Muscle of leg (tissue), 11 donors: ENCODE measurements around the gene PHEX. TPM values are rescaled to one million over a fixed set of nuclear protein-coding genes. Genes with fewer than 3 reads are reported as not detected.

ENCODE experiments used
- DNase-seq: peaks from one replicate; pipeline ENCODE4 v3.0.0; 2013
- H3K27ac ChIP-seq: one replicate; pipeline ENCODE4 v1.5.1; 2013; ENCODE audit warnings: mild to moderate bottlenecking, low read length, control low read depth
- H3K27me3 ChIP-seq: one replicate; pipeline ENCODE4 v1.6.1; 2013; ENCODE audit warnings: low read length; ENCODE audit not compliant: control insufficient read depth, insufficient read depth
- H3K36me3 ChIP-seq: one replicate; pipeline ENCODE4 v1.6.1; 2013; ENCODE audit warnings: low read length; ENCODE audit not compliant: control insufficient read depth, insufficient read depth
- H3K4me1 ChIP-seq: one replicate; pipeline ENCODE4 v1.6.1; 2013; ENCODE audit warnings: low read length; ENCODE audit not compliant: control insufficient read depth, insufficient read depth
- H3K4me3 ChIP-seq: one replicate; pipeline ENCODE4 v1.5.1; 2013; ENCODE audit warnings: low read length, control low read depth
- H3K9me3 ChIP-seq: replicated peaks from 2 replicates; pipeline ENCODE4 v1.6.1; 2013; ENCODE audit warnings: low read depth, low read length; ENCODE audit not compliant: control insufficient read depth
- WGBS: methylation state at CpG from one replicate; pipeline ENCODE4 v1.1.5; 2013; ENCODE audit warnings: missing lambda C conversion rate; ENCODE audit not compliant: insufficient coverage; 5-methylcytosine and 5-hydroxymethylcytosine counted together
- polyA plus RNA-seq, 8 donors: library from polyadenylated mRNA; unstranded; fragments of 120-200 nt; gene quantifications; one replicate each; pipeline versions ENCODE4 v1.2.1 to v1.2.3, GENCODE V29; 2013; ENCODE audit warnings: inconsistent platforms in 1 of 8, low replicate concordance in 1 of 8; ENCODE audit not compliant: insufficient read length in 8 of 8, insufficient read depth in 1 of 8
- total RNA-seq: library from RNA; stranded (reverse); fragments of 120-200 nt; gene quantifications from one replicate; pipeline ENCODE4 v1.2.4, GENCODE V29; 2013

The PHEX gene
- total and polyA plus RNA-seq, 9 donors = 1.9 to 5.3 (median 4.5) TPM

DNA sequence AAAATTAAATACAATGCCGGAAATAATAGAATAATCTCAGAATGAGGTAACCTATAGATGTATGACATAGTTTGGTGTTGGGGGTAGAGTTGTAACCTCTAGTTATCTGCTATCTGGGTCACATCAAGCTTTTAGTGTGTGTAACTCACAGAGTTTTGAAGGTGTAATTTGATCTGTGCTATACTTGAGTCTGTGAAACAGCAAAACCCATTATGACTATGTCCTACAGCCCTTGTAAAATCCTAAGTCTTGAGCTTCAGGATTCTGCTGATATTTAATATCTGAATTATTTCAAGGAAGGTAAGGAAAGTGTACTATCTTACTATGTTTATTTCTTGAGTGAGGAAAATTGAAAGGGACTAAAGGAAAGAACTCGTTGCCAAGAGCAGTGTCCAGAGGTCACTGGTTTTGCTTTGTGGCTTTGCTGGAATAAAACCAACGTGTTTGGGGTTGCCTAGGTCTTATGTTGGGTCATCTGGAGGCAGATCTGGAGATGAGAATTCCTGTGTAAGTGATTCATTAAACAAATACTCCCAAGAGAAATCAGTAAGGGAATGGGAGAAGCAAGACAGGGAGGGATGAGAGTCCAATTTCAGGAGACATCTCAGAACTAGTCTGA lies 132.8 kb downstream of the PHEX start:
- H3K27ac ChIP-seq = no peak overlapping the region
- H3K36me3 ChIP-seq = no peaks in the 10 kb centered on the region
- H3K4me1 ChIP-seq = no peaks in the 10 kb centered on the region
- WGBS = no CpG with 5 or more reads among the region's 3 CpGs
- H3K9me3 ChIP-seq = no peaks in the 10 kb centered on the region
- no peak overlapping the region for H3K4me3 ChIP-seq
- no peak for DNase-seq
- peaks cover 7% of the 10 kb centered on the region for H3K27me3 ChIP-seq

DNA sequence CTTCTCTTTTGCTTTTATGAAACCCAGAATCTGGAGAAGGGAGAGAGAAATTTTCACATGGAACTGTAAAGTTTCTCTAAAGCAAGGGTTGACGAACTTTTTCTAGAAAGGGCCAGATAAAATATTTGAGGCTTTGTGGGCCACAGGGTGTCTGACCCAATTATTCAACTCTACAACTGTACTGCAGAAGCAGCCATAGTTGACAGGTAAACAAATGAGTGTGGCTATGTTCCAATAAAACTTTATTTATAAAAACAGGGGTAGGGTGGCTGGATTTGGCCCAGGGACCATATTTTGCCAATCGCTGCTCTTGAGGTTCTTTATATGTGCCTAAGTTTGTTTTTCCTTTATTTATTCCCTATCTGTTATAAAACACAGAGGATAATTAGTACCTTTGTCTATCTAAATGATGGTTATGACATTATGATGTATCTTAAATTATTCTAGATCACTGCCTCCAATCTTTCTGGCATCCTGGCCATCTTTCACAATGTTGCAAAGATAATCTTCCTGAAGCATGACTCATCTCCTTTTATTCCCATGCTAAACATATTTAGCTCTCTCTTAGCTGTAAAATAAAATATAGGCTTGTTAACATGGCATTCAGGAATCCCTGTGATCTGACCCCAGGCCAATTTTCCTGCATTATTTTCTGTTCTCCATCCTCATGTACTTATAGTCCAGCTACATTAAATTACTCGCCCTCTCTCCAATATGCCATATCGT lies 133.8 kb downstream of the PHEX start:
- no CpG with 5 or more reads among the region's 4 CpGs for WGBS
- H3K27me3 ChIP-seq = peaks cover 7% of the 10 kb centered on the region
- no peak for DNase-seq

DNA sequence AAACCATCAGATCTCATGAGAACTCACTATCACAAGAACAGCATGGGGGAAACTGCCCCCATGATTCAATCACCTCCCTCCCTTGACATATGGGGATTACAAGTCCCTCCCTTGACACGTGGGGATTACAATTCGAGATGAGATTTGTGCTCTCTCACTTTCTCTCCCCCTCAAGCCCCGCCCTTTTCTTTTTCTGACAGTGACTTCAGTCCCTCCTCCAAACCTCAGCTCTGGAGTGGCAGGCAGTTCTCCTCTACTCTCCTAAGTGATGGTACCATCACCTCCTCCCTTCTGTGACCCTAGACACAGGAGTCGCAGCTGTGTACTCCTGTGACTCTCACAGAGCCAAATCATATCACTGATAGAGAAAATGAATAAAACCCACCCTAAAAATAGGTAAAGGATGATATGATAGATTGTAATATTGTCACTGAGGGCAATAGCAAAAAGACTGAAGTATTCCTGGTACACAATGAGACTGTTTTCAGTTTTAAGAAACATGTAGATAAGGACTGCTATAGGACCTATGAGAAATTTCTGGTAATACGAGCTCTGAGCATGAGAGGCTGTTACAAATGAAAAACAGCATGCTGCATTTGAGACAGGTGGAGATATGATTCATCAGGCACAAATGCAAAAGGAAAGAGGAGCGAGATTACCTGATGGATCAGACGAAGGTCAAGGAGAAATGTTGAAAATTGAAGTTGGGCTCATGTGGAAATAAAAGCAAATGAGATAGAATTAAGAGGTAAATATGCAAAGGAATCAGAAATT lies 139.3 kb downstream of the PHEX start:
- Histone ChIP-seq H3K27ac (no peak overlapping the region), H3K4me1 (no peaks in the 10 kb centered on the region), H3K36me3 (no peaks in the 10 kb centered on the region), H3K27me3 (peaks cover 11% of the 10 kb centered on the region), H3K4me3 (no peak overlapping the region), H3K9me3 (no peaks in the 10 kb centered on the region)
- no peak for DNase-seq
- WGBS = 48% methylated on average over 5 of the region's 7 CpGs

More for the DNA sequence above, 133.8 kb downstream of the PHEX start:
- no peaks in the 10 kb centered on the region for H3K4me1 ChIP-seq
- H3K27ac ChIP-seq = no peak overlapping the region
- H3K9me3 ChIP-seq = no peaks in the 10 kb centered on the region
- H3K4me3 ChIP-seq = no peak overlapping the region
- no peaks in the 10 kb centered on the region for H3K36me3 ChIP-seq

DNA sequence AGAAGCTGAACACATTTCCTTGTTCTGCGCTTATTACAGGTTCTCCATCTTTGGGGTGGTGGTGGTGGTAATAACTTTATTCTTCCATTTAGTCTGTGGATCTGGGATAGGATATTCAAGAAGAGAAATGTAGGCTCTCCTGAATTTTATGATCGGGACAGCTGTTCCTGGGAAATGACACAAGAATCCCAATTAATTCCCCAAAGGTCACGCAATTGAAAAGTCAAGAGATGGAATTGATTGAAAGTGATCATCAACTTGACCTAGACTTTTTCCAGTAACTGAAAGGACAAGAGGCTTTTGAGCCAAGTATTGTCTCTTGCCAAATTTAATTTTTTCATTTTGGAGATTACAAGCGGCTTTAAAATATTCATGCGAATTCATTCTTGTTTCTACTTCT lies 141.8 kb downstream of the PHEX start:
- no peaks in the 10 kb centered on the region for H3K36me3 ChIP-seq
- no peak overlapping the region for H3K27ac ChIP-seq
- peaks cover 9% of the 10 kb centered on the region for H3K27me3 ChIP-seq
- WGBS = no CpG with 5 or more reads among the region's 5 CpGs
- DNase-seq = peak; percentile 81
- no peaks in the 10 kb centered on the region for H3K4me1 ChIP-seq
- no peaks in the 10 kb centered on the region for H3K9me3 ChIP-seq
- H3K4me3 ChIP-seq = no peak overlapping the region

DNA sequence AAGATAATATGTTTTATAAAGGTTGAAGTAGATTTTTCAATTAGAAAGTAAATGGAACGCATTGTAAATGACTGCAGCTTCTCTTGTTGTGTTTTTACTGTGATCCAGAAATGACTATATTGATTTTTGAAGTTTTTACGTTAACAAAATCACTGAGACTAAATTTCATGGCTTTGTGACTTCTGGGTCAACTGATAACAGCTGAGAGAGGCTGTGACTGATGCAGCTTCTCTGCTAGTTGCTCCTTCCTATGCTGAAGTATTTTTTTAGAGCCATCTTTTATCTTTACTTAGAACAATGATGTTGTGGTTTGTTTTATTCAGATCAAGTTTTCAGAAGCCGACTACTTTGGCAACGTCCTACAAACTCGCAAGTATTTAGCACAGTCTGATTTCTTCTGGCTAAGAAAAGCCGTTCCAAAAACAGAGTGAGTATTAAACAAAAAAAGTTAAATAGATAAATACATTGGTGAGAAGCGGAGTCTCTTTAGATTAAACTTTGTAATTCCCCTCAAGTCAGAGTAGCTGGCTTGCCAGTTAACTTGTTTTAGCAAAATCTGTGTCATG lies 145.9 kb downstream of the PHEX start:
- Histone ChIP-seq H3K4me1 (no peaks in the 10 kb centered on the region), H3K27ac (no peak overlapping the region), H3K27me3 (peaks cover 6% of the 10 kb centered on the region), H3K4me3 (no peak overlapping the region), H3K36me3 (no peaks in the 10 kb centered on the region), H3K9me3 (peaks cover 3% of the 10 kb centered on the region)
- DNase-seq = peak; percentile 30
- WGBS = no CpG with 5 or more reads among the region's 7 CpGs

DNA sequence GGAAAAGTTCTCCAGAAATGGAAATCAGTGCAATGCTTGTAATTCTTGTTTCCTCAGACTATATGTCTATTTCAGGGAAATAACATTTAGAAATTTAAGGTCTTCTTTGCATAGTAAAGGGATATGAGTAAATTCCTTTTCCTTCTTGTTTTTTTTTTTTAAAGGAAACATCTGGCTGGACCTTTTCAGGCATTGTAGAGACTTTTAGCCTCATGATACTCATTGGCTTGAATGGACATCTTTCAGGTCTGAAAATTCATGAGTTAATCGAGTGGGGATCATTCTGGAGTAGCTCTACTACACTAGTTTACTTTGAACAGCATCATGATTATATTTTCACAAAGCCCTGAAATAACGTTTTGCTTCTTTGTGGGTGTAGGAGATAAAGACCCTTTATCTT lies 152.0 kb downstream of the PHEX start:
- Histone ChIP-seq H3K4me3 (no peak overlapping the region), H3K36me3 (no peaks in the 10 kb centered on the region), H3K27ac (no peak overlapping the region), H3K9me3 (peaks cover 3% of the 10 kb centered on the region), H3K27me3 (peaks cover 4% of the 10 kb centered on the region), H3K4me1 (no peaks in the 10 kb centered on the region)
- no peak for DNase-seq
- no CpG with 5 or more reads among the region's 2 CpGs for WGBS

DNA sequence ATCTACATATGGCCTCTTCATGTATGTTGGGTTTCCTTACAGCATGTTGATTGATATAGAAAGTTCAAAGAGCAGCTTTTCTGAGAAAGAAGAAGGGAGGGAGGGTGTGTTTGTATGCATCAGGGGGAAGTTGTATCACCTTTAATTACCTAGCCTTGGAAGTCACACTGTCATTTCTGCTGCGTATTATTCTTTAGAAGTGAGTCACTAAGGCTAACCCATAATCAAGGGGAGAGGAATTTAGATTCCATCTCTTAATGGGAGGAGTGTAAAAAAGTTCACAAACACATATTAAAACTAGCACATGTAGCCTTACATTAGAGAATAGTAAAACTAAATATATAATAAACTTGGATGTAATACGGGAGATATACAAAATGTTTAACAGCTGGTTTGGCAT lies 154.0 kb downstream of the PHEX start:
- no peak for DNase-seq
- WGBS = no CpG with 5 or more reads among the region's 2 CpGs
- Histone ChIP-seq H3K27me3 (peaks cover 4% of the 10 kb centered on the region), H3K4me1 (no peaks in the 10 kb centered on the region), H3K9me3 (no peaks in the 10 kb centered on the region), H3K4me3 (no peak overlapping the region), H3K36me3 (no peaks in the 10 kb centered on the region), H3K27ac (no peak overlapping the region)

DNA sequence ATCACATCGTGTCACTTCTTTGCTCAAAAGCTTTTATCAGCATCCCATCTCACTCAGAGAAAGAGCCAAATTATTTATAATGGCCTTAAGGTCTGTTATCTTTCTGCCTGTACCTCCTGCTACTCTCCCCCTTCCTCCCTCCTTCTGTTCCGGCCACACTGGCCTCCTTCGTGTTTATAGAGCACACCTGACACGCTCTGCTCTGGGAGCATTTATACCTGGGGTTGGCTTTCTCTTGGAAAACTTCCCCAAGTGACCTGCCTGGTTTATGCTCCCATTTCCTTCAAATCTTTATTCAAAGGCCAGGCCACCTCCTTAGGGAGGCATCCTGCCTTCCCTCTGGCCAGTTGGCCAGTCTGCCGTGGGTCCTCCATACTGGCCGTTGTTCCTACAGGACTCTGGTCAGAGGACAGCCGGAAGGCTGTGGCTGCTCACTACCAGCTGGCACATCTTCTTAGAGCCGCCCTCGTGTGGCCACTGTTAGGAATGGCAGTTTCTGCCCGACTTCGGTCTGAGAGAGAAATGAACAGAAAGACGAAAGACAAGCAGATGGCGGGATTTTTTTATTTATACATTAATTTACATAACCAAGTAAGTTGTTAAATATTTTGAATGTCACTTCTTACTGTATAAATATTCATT lies 160.4 kb downstream of the PHEX start:
- peak; percentile 58 for DNase-seq
- Histone ChIP-seq H3K4me3 (no peak overlapping the region), H3K27me3 (peaks cover 5% of the 10 kb centered on the region), H3K9me3 (no peaks in the 10 kb centered on the region), H3K36me3 (no peaks in the 10 kb centered on the region), H3K27ac (no peak overlapping the region), H3K4me1 (peaks cover 2% of the 10 kb centered on the region)
- 31% methylated on average over 5 of the region's 13 CpGs for WGBS

DNA sequence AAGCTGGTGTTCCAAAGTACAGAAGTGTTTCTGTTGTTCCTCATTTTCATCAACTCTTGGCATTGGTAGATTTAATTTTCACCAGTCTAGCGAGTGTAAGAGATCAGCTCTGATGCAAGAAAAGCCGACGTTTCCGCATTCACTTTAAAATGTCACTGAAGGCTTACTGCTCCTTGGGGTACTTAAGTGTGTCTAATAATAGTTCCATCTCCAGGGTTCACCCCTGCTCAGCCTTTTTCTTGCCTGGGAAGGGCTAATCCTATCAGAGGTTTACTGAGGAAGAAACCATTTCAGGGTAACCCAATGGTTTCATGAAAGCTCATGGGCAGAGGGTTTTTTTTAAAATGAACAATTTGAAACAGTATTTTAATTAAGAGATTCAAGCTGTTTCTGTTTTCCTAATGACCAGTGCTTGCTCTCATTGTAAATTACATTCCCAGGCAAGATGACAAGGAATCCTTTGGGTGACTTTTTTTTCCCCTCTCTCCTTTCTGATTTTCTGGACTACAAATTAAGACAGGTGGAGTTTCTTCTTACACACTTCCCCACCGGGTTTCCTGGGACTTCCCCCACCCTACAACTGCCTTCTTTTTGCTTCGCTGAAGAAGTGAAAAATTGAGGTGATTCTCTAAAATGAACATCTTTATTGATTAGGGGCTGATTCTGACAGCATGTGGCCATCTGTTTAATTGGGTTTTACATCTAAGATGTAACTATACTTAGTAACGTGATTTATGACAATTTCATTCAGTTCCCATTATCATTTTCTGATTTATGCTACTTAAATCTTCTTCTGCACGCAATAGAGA lies 161.9 kb downstream of the PHEX start:
- H3K27me3 ChIP-seq = peaks cover 9% of the 10 kb centered on the region
- no peaks in the 10 kb centered on the region for H3K9me3 ChIP-seq
- peaks cover 2% of the 10 kb centered on the region for H3K4me1 ChIP-seq
- no CpG with 5 or more reads among the region's 8 CpGs for WGBS
- no peak overlapping the region for H3K4me3 ChIP-seq
- no peaks in the 10 kb centered on the region for H3K36me3 ChIP-seq
- H3K27ac ChIP-seq = no peak overlapping the region
- DNase-seq = no peak
